ENCODE data around the gene ZYG11B.
"Not testable (repeated sequence)": the region's sequence is repeated elsewhere in the genome, so short reads cannot be mapped to it uniquely, and the experiment has no call there.

ZYG11B gene

GRCh38 chr1:52852854-52853253 is 126.6 kb downstream of the ZYG11B start:
- DNase-seq (ENCODE audit: low read depth) = no peak

- DNase-seq (ENCODE audit: low read depth) = no peak
These were observed 129.3 kb downstream of the ZYG11B start for GRCh38 chr1:52855584-52855983.

GRCh38 chr1:52856026-52856425 is 129.8 kb downstream of the ZYG11B start:
- DNase-seq (ENCODE audit: low read depth) = no peak

- DNase-seq (ENCODE audit: low read depth) = no peak
These were observed 131.2 kb downstream of the ZYG11B start for GRCh38 chr1:52857443-52857842.

- no peak for DNase-seq (ENCODE audit: low read depth)
These were observed 136.6 kb downstream of the ZYG11B start for GRCh38 chr1:52862666-52863458.

GRCh38 chr1:52867087-52867863 is 141.0 kb downstream of the ZYG11B start:
- no peak for DNase-seq (ENCODE audit: low read depth)

GRCh38 chr1:52869727-52870126 is 143.5 kb downstream of the ZYG11B start:
- not testable (repeated sequence) for DNase-seq (ENCODE audit: low read depth)

GRCh38 chr1:52876843-52877242 is 150.6 kb downstream of the ZYG11B start:
- DNase-seq (ENCODE audit: low read depth) = no peak

Data from GM04503 (cell line).